IMR-90 (cell line): Measurements from ENCODE around the gene SV2C. TPM values are rescaled to one million over a fixed set of nuclear protein-coding genes. Genes with fewer than 3 reads are reported as not detected.

Experiments used
- ATAC-seq: fragments of 200-7000 bp; cut with Tn5 transposase; 2 replicates; pipeline ENCODE4 v1.9.1; 2020; ENCODE audit warnings: low read depth, mild to moderate bottlenecking, moderate library complexity
- BruUV-seq: library from RNA; stranded (reverse); fragments of 400-500 nt; replicated peaks from 2 replicates; lab custom pipeline; 2021; lab: Mats Ljungman, UMichigan
- CTCF ChIA-PET: fragments of 300-600 bp; formaldehyde crosslinking; extraction: SDS; loops from one replicate; lab custom pipeline; 2021; ENCODE audit warnings: antibody characterized with exemption; lab: Yijun Ruan, JAX
- POLR2A ChIA-PET: fragments of 300-600 bp; sonication (Branson Sonifier 250); formaldehyde crosslinking; loops from one replicate; lab custom pipeline; 2022; ENCODE audit warnings: antibody characterized with exemption; ENCODE audit not compliant: unreplicated experiment; lab: Charles Lee
- DNase-seq: peaks from one replicate; pipeline ENCODE4 v3.0.0; 2013
- H2AFZ ChIP-seq: replicated peaks from 2 replicates; pipeline ENCODE3; 2013; ENCODE audit warnings: low read length, mild to moderate bottlenecking; ENCODE audit not compliant: poor library complexity
- H2AK5ac ChIP-seq: 2 replicates; pipeline ENCODE4 v1.6.1; 2013; ENCODE audit warnings: low read depth, low read length, inconsistent platforms
- H2AK9ac ChIP-seq: replicated peaks from 2 replicates; pipeline ENCODE3; 2013; ENCODE audit warnings: mild to moderate bottlenecking, low read depth, low read length, moderate library complexity; ENCODE audit not compliant: poor library complexity
- H2BK120ac ChIP-seq: 2 replicates; pipeline ENCODE4 v1.6.1; 2013; ENCODE audit warnings: low read depth, low read length, inconsistent platforms
- H2BK15ac ChIP-seq: 3 replicates; pipeline ENCODE4 v1.6.1; 2013; ENCODE audit warnings: low read depth, low read length, inconsistent platforms
- H2BK20ac ChIP-seq: 2 replicates; pipeline ENCODE4 v1.6.1; 2013; ENCODE audit warnings: low read depth, mild to moderate bottlenecking, inconsistent platforms, low read length, moderate library complexity
- H2BK5ac ChIP-seq: 2 replicates; pipeline ENCODE4 v1.6.1; 2013; ENCODE audit warnings: mild to moderate bottlenecking, low read depth, low read length, inconsistent platforms; ENCODE audit not compliant: poor library complexity, severe bottlenecking
- H3K14ac ChIP-seq: replicated peaks from 2 replicates; pipeline ENCODE4 v1.6.1; 2013; ENCODE audit warnings: low read depth, low read length, inconsistent platforms
- H3K18ac ChIP-seq: 2 replicates; pipeline ENCODE4 v1.6.1; 2013; ENCODE audit warnings: low read depth, low read length, control low read depth
- H3K23ac ChIP-seq: 2 replicates; pipeline ENCODE4 v1.6.1; 2013; ENCODE audit warnings: low read depth, low read length, inconsistent platforms
- H3K27ac ChIP-seq: 2 replicates; pipeline ENCODE4 v1.5.1; 2013; ENCODE audit warnings: mild to moderate bottlenecking, control low read depth, low read length; ENCODE audit not compliant: insufficient read depth
- H3K27me3 ChIP-seq: 2 replicates; pipeline ENCODE4 v1.6.1; 2013; ENCODE audit warnings: low read length; ENCODE audit not compliant: control insufficient read depth, insufficient read depth
- H3K36me3 ChIP-seq: 2 replicates; pipeline ENCODE4 v1.6.1; 2013; ENCODE audit warnings: low read length, mixed read lengths; ENCODE audit not compliant: control insufficient read depth, insufficient read depth
- H3K4ac ChIP-seq: 2 replicates; pipeline ENCODE4 v1.6.1; 2013; ENCODE audit warnings: low read depth, low read length, inconsistent platforms
- H3K4me1 ChIP-seq: 2 replicates; pipeline ENCODE4 v1.6.1; 2013; ENCODE audit warnings: low read length, mixed read lengths; ENCODE audit not compliant: control insufficient read depth, insufficient read depth
- H3K4me2 ChIP-seq: 2 replicates; pipeline ENCODE4 v1.6.1; 2013; ENCODE audit warnings: low read depth, mild to moderate bottlenecking, control low read depth, low read length, moderate library complexity
- H3K4me3 ChIP-seq: 2 replicates; pipeline ENCODE4 v1.5.1; 2013; ENCODE audit warnings: low read depth, mild to moderate bottlenecking, control low read depth, low read length, moderate library complexity; ENCODE audit not compliant: insufficient read depth
- H3K56ac ChIP-seq: 2 replicates; pipeline ENCODE4 v1.6.1; 2013; ENCODE audit warnings: low read length, inconsistent platforms; ENCODE audit not compliant: insufficient read depth; ENCODE audit errors: extremely low read depth
- H3K79me1 ChIP-seq, 2 experiments: 2 replicates each; pipeline ENCODE4 v1.6.1; 2013; ENCODE audit warnings: low read length in 2 of 2, inconsistent platforms in 1 of 2, low read depth in 1 of 2
- H3K9ac ChIP-seq: 2 replicates; pipeline ENCODE4 v1.6.1; 2013; ENCODE audit warnings: low read depth, low read length, control low read depth
- H3K9me1 ChIP-seq: 2 replicates; pipeline ENCODE4 v1.6.1; 2013; ENCODE audit warnings: low read length, inconsistent platforms; ENCODE audit not compliant: insufficient read depth
- H3K9me3 ChIP-seq: 2 replicates; pipeline ENCODE4 v1.6.1; 2013; ENCODE audit warnings: low read length; ENCODE audit not compliant: control insufficient read depth, insufficient read depth
- H4K20me1 ChIP-seq: 2 replicates; pipeline ENCODE4 v1.6.1; 2013; ENCODE audit warnings: low read length, inconsistent platforms; ENCODE audit not compliant: insufficient read depth
- H4K5ac ChIP-seq: 2 replicates; pipeline ENCODE4 v1.6.1; 2013; ENCODE audit warnings: mild to moderate bottlenecking, low read depth, low read length, control low read depth
- H4K8ac ChIP-seq, 2 experiments: 2 replicates each; pipeline ENCODE4 v1.6.1; 2013; ENCODE audit warnings: low read depth in 2 of 2, low read length in 2 of 2, control low read depth in 1 of 2, inconsistent platforms in 1 of 2
- H4K91ac ChIP-seq: 2 replicates; pipeline ENCODE4 v1.6.1; 2013; ENCODE audit warnings: low read depth, low read length, inconsistent platforms; ENCODE audit not compliant: insufficient read depth
- BHLHE40 ChIP-seq: fragments of 150-350 bp; IDR thresholded peaks from 2 replicates; pipeline ENCODE4 v1.6.1; 2016; ENCODE audit warnings: mild to moderate bottlenecking, low read depth, low read length
- CEBPB ChIP-seq: IDR thresholded peaks from 2 replicates; pipeline ENCODE4 v1.6.1; 2012; ENCODE audit warnings: low read depth, low read length, improper control_type of control experiment
- CHD1 ChIP-seq: IDR thresholded peaks from 2 replicates; pipeline ENCODE4 v1.6.1; 2012; ENCODE audit warnings: low read depth, low read length, improper control_type of control experiment
- ELK1 ChIP-seq: fragments of 150-350 bp; IDR thresholded peaks from 2 replicates; pipeline ENCODE4 v1.6.1; 2016; ENCODE audit warnings: low read depth, mild to moderate bottlenecking, low read length, moderate library complexity, borderline replicate concordance
- FOS ChIP-seq: fragments of 150-350 bp; IDR thresholded peaks from 2 replicates; pipeline ENCODE4 v1.6.1; 2016; ENCODE audit warnings: low read depth, low read length
- MAFK ChIP-seq: IDR thresholded peaks from 2 replicates; pipeline ENCODE4 v1.6.1; 2012; ENCODE audit warnings: low read depth, low read length, improper control_type of control experiment
- MAZ ChIP-seq: IDR thresholded peaks from 2 replicates; pipeline ENCODE4 v1.6.1; 2012; ENCODE audit warnings: low read depth, mild to moderate bottlenecking, low read length, improper control_type of control experiment, moderate library complexity, borderline replicate concordance
- MXI1 ChIP-seq: IDR thresholded peaks from 2 replicates; pipeline ENCODE4 v1.6.1; 2012; ENCODE audit warnings: low read depth, mild to moderate bottlenecking, low read length, moderate library complexity, borderline replicate concordance
- NFE2L2 ChIP-seq: fragments of 150-350 bp; IDR thresholded peaks from 2 replicates; pipeline ENCODE4 v1.6.1; 2016; ENCODE audit warnings: low read depth, mild to moderate bottlenecking, low read length
- POLR2A ChIP-seq: IDR thresholded peaks from 2 replicates; pipeline ENCODE4 v1.6.1; 2012; ENCODE audit warnings: mild to moderate bottlenecking, low read depth, low read length
- RAD21 ChIP-seq: IDR thresholded peaks from 2 replicates; pipeline ENCODE4 v1.6.1; 2012; ENCODE audit warnings: low read length, improper control_type of control experiment
- RCOR1 ChIP-seq: IDR thresholded peaks from 2 replicates; pipeline ENCODE4 v1.6.1; 2012; ENCODE audit warnings: mild to moderate bottlenecking, low read length, improper control_type of control experiment; ENCODE audit not compliant: insufficient replicate concordance
- RFX5 ChIP-seq: IDR thresholded peaks from 2 replicates; pipeline ENCODE4 v1.8.0; 2012; ENCODE audit warnings: low read depth, mild to moderate bottlenecking, low read length, moderate library complexity
- SMC3 ChIP-seq: fragments of 150-350 bp; IDR thresholded peaks from 2 replicates; pipeline ENCODE4 v1.6.1; 2016; ENCODE audit warnings: low read depth, mild to moderate bottlenecking, antibody characterized with exemption, low read length, moderate library complexity
- USF2 ChIP-seq: fragments of 150-350 bp; IDR thresholded peaks from 2 replicates; pipeline ENCODE4 v1.6.1; 2017; ENCODE audit warnings: mild to moderate bottlenecking, antibody characterized with exemption, low read length, low read depth
- WGBS, 2 experiments: methylation state at CpG; one replicate each; pipeline versions ENCODE4 v1.1.5 to v1.1.7; 2013; ENCODE audit warnings: missing lambda C conversion rate in 2 of 2; ENCODE audit not compliant: insufficient read length in 1 of 2; ENCODE audit errors: extremely low coverage in 2 of 2; 5-methylcytosine and 5-hydroxymethylcytosine counted together
- dilution Hi-C: fragments of 300-500 bp; cut with HindIII; formaldehyde crosslinking; loops from one replicate; pipeline ENCODE4 v1.14.3; 2018; ENCODE audit warnings: low sequenced_read_pairs; ENCODE audit not compliant: unreplicated experiment
- in situ Hi-C: fragments of 300-500 bp; cut with MboI; formaldehyde crosslinking; loops from 3 replicates; pipeline ENCODE4 v1.14.3; 2019; ENCODE audit warnings: low sequenced_read_pairs, inconsistent platforms, mixed read lengths
- intact Hi-C: fragments of 100-400 bp; cut with micrococcal nuclease; formaldehyde crosslinking; loops from 2 replicates; pipeline ENCODE4 v1.10.0; 2022
- polyA plus RNA-seq, 3 experiments: library from polyadenylated mRNA; depleted of rRNA; stranded (reverse); fragments of >200 nt; gene quantifications; 2 replicates each; pipeline ENCODE4 v1.2.3, GENCODE V29; 2012; ENCODE audit warnings: low replicate concordance in 1 of 3
- total RNA-seq: library from RNA; depleted of rRNA; stranded (reverse); fragments of >200 nt; gene quantifications from 2 replicates; pipeline ENCODE4 v1.2.3, GENCODE V29; 2012
- TF ChIP-seq, protein P1 (sequence below): conservative IDR thresholded peaks from 2 replicates; pipeline ENCODE4 v1.5.1; 2012; ENCODE audit warnings: mild to moderate bottlenecking, low read depth, low read length, improper control_type of control experiment

Gene SV2C
- total and polyA plus RNA-seq, 2 of the 4 experiments (the other 2 are of a cell fraction), result not detected

DNA sequence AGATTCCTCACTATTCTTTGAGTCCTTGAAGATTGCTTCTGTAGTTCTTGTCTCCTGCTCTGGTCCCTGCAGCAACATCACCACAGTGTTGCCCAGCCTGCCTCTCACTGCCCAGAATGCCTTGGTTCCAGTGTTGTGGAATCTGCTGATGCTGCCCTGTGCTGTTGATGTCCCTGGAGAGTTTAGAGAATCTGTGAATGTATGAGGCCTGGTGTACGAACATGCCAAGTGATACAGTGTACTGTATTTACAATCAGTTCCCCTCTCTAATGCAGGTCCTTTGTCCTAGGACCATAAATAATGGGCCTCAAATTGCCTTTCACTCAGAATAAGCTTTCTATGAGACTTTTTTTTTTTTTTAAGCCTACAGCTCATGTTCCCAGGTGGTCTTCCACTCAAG, 8.2 kb downstream of the SV2C start:
- Histone ChIP-seq H3K27me3 (no peaks in the 10 kb centered on the region), H3K4me1 (no peaks in the 10 kb centered on the region), H2BK15ac (no peak overlapping the region), H3K14ac (no peak overlapping the region), H4K91ac (no peak overlapping the region), H3K56ac (no peak overlapping the region), H2BK5ac (no peak overlapping the region), H3K23ac (no peak overlapping the region), H3K4me2 (no peak overlapping the region), H3K9ac (no peak overlapping the region), H3K4ac (no peak overlapping the region), H2BK20ac (no peak overlapping the region), H4K8ac (no peak overlapping the region), H2AFZ (no peak overlapping the region), H3K79me1 (no peaks in the 10 kb centered on the region), H3K9me3 (no peaks in the 10 kb centered on the region), H2BK120ac (no peak overlapping the region), H3K27ac (no peak overlapping the region), H3K4me3 (no peak overlapping the region), H4K5ac (no peak overlapping the region), H3K36me3 (no peaks in the 10 kb centered on the region), H3K9me1 (no peaks in the 10 kb centered on the region), H2AK9ac (no peak overlapping the region), H2AK5ac (no peak overlapping the region), H3K18ac (no peak overlapping the region), H4K20me1 (no peaks in the 10 kb centered on the region)
- WGBS, 2 experiments, result no CpG with 5 or more reads among the region's 1 CpG
- BruUV-seq, result no TSS peak
- dilution Hi-C loops, result no loop called here
- ATAC-seq (no peak), DNase-seq (no peak)
- no peak for TF ChIP-seq POLR2A
- no peak for TF ChIP-seq NFE2L2
- no peak for TF ChIP-seq USF2
- TF ChIP-seq BHLHE40, result no peak
- TF ChIP-seq MXI1, result no peak
- no peak for TF ChIP-seq RCOR1
- TF ChIP-seq CEBPB, result no peak
- no peak for TF ChIP-seq RAD21
- TF ChIP-seq FOS, result no peak
- no peak for TF ChIP-seq SMC3
- TF ChIP-seq CHD1, result no peak
- no peak for TF ChIP-seq ELK1
- TF ChIP-seq MAZ, result no peak
- TF ChIP-seq MAFK, result no peak
- TF ChIP-seq, protein P1, sequence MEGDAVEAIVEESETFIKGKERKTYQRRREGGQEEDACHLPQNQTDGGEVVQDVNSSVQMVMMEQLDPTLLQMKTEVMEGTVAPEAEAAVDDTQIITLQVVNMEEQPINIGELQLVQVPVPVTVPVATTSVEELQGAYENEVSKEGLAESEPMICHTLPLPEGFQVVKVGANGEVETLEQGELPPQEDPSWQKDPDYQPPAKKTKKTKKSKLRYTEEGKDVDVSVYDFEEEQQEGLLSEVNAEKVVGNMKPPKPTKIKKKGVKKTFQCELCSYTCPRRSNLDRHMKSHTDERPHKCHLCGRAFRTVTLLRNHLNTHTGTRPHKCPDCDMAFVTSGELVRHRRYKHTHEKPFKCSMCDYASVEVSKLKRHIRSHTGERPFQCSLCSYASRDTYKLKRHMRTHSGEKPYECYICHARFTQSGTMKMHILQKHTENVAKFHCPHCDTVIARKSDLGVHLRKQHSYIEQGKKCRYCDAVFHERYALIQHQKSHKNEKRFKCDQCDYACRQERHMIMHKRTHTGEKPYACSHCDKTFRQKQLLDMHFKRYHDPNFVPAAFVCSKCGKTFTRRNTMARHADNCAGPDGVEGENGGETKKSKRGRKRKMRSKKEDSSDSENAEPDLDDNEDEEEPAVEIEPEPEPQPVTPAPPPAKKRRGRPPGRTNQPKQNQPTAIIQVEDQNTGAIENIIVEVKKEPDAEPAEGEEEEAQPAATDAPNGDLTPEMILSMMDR, result no peak
- no peak for TF ChIP-seq RFX5
- CTCF ChIA-PET, result no interaction called here
- intact Hi-C loops, result no loop called here
- POLR2A ChIA-PET, result no interaction called here
- in situ Hi-C loops, result no loop called here
